Measurements from ENCODE around the gene TMEM63B.
"Not testable (repeated sequence)": the region's sequence is repeated elsewhere in the genome, so short reads cannot be mapped to it uniquely, and the experiment has no call there.

Gene TMEM63B

DNA sequence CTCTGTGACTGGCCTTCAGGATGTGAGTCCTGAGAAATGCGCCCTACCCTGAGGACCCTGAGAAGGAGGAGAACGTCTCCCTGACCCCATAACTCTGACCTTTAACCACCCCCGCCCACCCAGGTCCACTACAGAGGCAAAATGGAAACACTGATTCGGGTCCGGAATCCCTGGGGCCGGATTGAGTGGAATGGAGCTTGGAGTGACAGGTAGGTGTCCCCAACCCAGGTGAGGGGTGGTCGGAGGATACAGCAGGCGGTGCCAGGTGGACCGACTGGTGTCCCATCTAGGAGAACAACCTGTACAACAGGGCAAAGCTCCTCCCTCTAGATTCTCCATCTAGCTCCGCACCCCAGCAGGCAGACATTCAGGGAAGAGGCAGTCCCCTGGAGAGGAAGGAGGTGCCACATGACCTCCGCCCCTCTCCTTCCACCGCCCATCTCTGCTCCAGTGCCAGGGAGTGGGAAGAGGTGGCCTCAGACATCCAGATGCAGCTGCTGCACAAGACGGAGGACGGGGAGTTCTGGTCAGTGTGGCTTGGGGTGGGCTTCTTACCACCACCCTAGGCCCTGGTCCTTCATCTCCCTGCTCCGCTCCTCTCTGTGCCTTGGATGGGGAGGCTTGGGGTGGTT lies 48.9 kb downstream of the TMEM63B start:
- no peak for DNase-seq

DNA sequence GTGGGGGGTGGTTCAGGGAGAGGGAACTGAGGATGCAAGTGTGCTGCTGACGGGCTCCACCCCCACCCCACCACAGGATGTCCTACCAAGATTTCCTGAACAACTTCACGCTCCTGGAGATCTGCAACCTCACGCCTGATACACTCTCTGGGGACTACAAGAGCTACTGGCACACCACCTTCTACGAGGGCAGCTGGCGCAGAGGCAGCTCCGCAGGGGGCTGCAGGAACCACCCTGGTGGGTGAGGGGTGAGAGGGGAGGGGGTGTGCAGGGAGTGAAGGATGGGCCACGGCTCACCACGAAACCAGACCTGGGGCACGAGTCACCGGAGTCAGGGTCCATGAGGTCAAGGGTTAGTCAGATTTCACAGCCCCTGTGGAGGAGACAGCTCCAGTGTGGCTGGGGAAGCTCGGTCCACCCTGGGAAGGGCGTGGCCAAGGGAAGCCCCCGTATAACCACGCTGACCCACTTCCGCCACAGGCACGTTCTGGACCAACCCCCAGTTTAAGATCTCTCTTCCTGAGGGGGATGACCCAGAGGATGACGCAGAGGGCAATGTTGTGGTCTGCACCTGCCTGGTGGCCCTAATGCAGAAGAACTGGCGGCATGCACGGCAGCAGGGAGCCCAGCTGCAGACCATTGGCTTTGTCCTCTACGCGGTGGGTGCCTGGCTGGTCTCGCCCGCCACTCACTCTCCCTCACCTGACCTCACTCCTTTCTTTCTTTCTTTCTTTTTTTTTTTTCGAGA lies 49.6 kb downstream of the TMEM63B start:
- no peak for DNase-seq

GRCh38 chr6:44177691-44178423 lies 50.5 kb downstream of the TMEM63B start:
- DNase-seq = no peak

- DNase-seq = no peak
Observed at GRCh38 chr6:44178424-44179071, 51.2 kb downstream of the TMEM63B start.

- DNase-seq = no peak
Observed at GRCh38 chr6:44179072-44179536, 51.8 kb downstream of the TMEM63B start.

GRCh38 chr6:44179648-44180047 lies 52.3 kb downstream of the TMEM63B start:
- DNase-seq = no peak

DNA sequence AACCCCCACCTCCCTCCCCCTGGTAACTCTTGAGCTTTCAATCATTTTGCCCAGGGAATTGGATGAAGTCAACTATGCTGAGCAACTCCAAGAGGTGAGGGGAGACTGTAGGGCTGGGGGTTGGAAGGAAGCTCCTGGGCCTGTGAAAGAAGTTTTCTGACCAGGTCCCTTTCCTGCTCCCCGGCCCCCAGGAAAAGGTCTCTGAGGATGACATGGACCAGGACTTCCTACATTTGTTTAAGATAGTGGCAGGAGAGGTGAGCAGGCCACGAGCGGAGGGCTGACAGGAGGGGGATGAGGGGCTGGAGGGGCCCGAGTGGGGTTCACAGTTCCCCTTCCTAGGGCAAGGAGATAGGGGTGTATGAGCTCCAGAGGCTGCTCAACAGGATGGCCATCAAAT lies 53.1 kb downstream of the TMEM63B start:
- no peak for DNase-seq

GRCh38 chr6:44180886-44181285 lies 53.5 kb downstream of the TMEM63B start:
- no peak for DNase-seq

DNA sequence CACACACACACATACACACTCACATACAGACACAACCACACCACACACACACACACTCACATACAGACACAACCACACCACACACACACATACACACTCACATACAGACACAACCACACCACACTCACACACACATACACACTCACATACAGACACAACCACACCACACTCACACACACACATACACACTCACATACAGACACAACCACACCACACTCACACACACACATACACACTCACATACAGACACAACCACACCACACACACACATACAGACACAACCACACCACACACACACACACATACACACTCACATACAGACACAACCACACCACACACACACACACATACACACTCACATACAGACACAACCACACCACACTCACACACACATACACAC lies 54.4 kb downstream of the TMEM63B start:
- DNase-seq = not testable (repeated sequence)

DNA sequence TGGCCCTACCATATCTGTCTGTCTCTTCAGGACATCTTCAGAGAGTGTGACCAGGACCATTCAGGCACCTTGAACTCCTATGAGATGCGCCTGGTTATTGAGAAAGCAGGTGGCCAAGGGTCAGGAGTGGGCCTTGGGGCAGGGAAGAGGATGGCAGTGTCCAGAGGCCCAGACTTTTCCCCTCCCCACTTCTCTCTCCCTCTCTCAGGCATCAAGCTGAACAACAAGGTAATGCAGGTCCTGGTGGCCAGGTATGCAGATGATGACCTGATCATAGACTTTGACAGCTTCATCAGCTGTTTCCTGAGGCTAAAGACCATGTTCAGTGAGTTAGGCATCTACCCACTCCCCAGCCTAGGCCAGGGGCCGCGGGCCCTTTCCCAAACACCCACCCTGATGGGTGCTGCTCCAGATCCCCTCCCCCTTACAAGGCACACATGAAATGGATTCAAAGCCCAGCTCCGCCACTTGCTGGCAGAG lies 55.6 kb downstream of the TMEM63B start:
- no peak for DNase-seq

DNA sequence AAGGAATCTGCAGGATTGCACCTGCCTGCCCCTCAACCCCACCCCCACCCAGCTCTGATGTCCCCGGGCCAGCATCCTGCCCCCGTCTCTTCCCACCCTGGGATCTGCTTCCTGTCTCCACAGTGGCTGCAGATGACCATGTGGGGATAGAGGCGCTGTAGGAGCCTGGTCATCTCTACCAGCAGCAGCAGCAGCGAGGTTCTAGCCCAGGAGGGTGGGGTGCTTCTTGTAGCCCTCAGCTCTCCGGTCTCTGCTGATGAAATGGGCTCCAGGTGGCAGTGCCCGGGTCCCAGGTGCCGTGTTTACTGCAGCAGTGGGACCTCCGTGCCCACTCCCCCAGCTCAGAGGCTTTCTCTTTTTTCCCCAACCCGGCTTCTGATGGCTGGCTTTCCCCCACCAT lies 56.4 kb downstream of the TMEM63B start:
- no peak for DNase-seq

GRCh38 chr6:44185356-44185755 lies 58.0 kb downstream of the TMEM63B start:
- not testable (repeated sequence) for DNase-seq

GRCh38 chr6:44185953-44186634 lies 58.7 kb downstream of the TMEM63B start:
- DNase-seq = no peak

DNA sequence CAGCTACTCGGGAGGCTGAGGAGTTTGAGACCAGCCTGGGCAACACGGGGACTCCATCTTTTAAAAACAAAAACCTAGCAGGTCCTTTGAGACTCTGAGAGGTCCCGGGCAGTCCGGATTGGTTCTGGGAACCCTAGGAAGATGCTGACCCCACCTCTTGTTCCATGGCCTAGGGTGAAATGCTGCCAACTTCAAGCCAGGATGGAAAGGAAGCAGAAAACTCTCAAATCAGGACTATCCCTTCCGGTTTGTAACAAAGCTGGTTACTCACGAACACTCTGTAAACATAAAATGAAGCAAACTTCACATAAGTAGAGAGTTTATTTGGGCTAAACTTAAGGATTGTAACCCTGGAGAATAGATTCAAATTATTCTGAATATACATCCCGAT lies 59.3 kb downstream of the TMEM63B start:
- no peak for DNase-seq

DNA sequence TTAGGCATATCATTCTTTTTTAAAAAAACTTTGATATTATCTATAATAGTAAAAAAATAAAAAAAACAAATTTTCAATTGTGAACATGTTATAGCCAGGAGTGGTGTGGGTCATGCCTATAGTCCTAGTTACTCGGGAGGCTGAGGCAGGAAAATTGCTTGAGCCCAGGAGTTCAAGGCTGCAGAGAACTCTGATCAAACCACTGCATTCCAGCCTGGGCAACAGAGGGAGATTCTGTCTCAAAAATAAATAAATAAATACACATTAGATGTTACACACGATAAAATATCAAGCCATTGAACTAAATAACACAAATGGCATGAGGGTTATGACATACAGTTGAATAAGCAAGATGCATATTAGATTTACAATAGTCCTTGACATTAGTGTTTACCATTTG lies 61.5 kb downstream of the TMEM63B start:
- no peak for DNase-seq

DNA sequence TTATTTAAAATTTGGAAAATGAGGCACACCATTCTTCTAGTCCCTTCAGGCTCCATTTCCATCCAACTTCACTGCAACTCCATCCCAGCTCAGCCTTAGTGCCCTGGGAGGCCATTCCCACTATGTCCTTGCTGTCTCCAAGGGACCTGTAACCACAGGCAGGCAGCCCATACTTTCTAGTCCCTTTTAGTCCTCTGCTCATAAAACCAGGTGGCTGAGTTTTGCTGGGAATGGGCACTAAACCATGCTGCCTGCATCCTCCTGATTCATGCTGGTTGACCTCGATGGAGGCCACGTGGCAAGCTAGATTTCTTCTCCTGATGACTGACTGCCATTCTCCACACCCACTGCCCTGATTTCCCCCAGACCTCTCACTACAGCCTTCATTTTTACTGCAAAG lies 61.9 kb downstream of the TMEM63B start:
- DNase-seq = no peak

- no peak for DNase-seq
Observed at GRCh38 chr6:44190715-44191114, 63.4 kb downstream of the TMEM63B start.

GRCh38 chr6:44192428-44193041 lies 65.2 kb downstream of the TMEM63B start:
- no peak for DNase-seq

- DNase-seq = no peak
Observed at GRCh38 chr6:44193307-44193910, 66.1 kb downstream of the TMEM63B start.

DNA sequence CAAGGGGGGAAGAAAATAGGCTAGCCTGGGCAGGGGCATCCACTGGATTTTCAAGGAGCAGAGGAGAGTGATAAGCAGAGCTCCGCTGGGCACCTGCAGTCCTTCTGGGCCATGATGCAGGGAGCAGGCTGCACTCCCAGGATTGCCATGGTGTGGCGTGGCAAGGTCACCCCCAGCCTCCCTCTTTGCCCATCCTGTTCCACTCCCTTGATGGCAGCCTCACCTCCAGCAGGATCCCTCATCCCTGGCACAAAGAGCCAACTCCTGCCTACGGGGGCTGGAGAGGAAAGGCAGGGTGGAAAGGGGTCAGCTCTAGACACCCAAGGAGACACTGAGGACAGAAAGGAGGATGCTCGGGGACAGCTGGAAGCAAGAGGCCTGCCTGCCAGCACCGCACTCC lies 67.0 kb downstream of the TMEM63B start:
- no peak for DNase-seq

DNA sequence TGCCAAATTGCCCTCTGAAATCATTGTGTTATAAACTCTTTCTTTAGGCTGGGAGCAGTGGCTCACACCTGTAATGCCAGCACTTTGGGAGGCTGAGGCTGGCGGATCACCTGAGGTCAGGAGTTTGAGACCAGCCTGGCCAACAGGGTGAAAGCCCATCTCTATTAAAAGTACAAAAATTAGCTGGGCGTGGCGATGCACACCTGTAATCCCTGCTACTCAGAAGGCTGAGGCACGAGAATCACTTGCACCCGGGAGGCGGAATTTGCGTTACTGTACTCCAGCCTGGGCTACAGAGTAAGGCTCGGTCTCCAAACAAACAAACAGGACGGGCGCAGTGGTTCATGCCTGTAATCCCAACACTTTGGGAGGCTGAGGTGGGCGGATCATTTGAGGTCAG lies 69.0 kb downstream of the TMEM63B start:
- DNase-seq = not testable (repeated sequence)

DNA sequence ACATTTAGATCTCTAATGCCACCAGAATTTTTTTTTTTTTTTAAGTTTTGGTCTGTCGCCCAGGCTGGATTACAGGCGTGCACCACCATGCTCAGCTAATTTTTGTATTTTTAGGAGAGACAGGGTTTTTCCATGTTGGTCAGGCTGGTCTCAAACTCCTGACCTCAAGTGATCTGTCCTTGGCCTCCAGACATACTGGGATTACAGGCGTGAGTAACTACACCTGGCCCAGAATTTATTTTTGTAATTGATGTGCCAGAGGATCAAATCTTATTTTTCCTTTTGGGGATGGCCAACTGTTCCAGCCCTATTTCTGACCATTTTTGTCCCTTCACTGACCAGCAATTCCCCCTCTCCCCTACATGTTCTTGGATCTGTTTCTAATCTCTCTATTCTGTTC lies 71.3 kb downstream of the TMEM63B start:
- no peak for DNase-seq
